M059J (cell line): ENCODE results near the gene STK11IP. TPM values are rescaled to one million over a fixed set of nuclear protein-coding genes. Genes with fewer than 3 reads are reported as not detected.
"Not testable (repeated sequence)": the region's sequence is repeated elsewhere in the genome, so short reads cannot be mapped to it uniquely, and the experiment has no call there.

ENCODE experiments used
- DNase-seq: peaks from one replicate; pipeline ENCODE4 v3.0.0-alpha.2; 2012; ENCODE audit warnings: low read depth
- total RNA-seq: library from RNA; depleted of rRNA; stranded (reverse); fragments of >200 nt; shearing (Covaris generic); gene quantifications from 2 replicates; pipeline ENCODE4 v1.2.3, GENCODE V29; 2014

The STK11IP gene
- total RNA-seq, 1 experiment from 2014 or later, result 6.7 TPM

GRCh38 chr2:219634951-219635751, 37.5 kb downstream of the STK11IP start:
- no peak for DNase-seq

DNA sequence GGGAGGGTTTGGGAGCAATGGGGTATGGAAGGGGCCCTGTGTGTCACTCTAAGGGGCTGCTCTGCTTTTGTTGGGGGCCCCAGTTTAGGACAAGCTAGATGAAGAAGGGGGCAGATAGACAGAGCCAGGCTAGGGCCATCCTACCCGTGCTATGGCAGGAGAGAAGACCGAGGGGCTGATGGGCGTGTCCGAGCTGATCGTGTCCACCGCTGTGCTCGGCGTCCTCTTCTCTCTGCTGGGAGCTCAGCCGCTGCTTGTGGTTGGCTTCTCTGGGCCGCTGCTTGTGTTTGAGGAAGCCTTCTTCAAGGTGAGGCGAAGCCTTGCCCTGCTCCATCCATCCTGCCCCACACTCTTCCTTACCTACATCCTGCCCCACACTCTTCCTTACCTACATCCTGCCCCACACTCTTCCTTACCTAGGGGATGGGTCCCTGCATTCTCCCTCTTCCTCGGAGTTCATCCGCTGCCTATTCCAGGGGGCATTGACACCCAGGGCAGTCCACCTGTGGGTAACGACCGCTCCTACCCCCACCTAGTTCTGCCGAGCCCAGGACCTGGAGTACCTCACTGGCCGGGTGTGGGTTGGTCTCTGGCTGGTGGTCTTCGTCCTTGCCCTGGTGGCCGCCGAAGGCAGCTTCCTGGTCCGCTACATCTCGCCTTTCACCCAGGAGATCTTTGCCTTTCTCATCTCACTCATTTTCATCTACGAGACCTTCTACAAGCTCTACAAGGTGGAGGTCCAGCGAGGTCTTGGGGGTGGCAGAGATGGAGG, 38.7 kb downstream of the STK11IP start:
- no peak for DNase-seq

- DNase-seq, result no peak
Observed at GRCh38 chr2:219636941-219637841, 39.5 kb downstream of the STK11IP start.

DNA sequence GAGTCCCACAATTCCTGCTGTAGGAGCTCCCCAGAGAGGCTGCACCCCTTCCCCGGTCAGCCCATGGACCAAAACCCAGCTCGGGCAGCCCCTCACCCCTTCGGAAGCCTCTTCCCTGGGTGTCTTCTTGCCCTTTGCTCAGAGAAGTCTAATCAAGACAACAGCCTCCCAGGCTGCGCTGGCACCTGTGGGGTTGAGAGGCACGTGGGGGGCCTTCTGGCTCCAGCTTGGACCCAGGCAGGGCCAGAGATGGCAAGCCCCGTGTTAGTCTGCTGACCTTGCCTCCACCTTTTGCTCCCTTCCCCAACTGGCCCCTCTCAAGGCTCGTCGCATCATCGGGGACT, 40.2 kb downstream of the STK11IP start:
- DNase-seq, result no peak

- DNase-seq, result no peak
Observed at GRCh38 chr2:219638217-219638947, 40.7 kb downstream of the STK11IP start.

DNA sequence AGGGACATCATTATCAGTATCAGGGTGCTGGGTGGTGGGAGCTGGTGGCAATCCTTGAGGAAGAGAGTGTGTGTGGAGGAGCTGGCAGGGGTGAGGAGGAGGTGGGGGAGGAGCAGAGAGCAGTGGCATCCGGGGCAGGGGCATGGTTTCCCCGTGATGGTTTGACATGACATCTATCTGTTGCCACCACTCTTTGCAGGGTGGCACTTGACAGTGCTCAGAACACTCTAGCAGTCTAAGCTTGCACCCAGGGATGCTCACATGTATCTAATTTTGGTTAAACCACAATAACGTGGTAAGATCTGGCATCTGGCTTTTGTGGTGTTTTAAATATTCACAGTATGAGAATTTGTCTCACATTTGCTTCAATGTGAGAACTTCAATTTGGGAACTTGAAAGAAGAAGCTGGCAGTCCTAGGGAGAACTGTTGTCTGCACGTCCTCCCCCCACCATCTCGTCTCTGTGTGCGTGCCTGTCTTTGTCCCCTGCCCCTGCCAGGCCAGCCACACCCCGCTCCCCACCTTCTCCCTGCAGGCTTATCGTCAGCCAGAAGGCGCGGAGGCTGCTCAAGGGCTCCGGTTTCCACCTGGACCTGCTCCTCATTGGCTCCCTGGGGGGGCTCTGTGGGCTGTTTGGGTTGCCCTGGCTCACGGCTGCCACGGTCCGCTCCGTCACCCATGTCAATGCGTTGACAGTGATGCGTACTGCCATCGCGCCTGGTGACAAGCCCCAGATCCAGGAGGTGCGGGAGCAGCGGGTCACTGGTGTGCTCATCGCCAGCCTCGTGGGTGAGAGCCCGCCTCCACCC, 41.5 kb downstream of the STK11IP start:
- DNase-seq, result no peak

DNA sequence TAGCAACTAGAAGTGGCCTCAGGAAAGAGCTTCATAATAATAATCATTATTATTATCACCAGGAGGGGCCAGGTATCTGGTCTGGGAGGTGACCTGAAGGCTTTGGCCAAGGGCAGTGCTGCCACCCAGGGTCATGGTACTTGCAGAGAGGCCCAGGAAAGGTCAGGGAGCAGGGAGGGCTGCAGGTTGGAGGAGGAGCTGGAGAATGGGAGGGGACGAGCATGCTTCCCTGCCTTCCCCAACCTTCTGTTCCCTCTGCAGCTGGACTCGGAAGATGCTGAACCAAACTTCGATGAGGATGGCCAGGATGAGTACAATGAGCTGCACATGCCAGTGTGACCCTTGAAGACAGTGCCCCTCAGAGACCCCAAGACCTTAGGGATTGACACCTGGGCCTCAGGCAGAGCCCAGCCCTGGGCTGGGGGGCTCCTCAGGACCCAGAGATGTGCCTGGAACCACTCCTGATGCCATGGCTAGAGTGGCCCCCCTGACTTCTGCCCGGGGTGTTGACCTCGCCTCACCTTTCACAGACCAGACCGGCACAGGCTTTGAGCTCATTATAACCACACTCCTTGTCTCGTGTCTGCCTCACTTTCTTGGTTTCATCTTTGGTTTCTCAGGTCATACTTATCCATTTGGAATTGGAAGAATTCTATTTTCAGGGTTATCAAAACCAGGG, 43.9 kb downstream of the STK11IP start:
- DNase-seq, result no peak

- DNase-seq, result no peak
Observed at GRCh38 chr2:219642069-219642454, 44.4 kb downstream of the STK11IP start.

DNA sequence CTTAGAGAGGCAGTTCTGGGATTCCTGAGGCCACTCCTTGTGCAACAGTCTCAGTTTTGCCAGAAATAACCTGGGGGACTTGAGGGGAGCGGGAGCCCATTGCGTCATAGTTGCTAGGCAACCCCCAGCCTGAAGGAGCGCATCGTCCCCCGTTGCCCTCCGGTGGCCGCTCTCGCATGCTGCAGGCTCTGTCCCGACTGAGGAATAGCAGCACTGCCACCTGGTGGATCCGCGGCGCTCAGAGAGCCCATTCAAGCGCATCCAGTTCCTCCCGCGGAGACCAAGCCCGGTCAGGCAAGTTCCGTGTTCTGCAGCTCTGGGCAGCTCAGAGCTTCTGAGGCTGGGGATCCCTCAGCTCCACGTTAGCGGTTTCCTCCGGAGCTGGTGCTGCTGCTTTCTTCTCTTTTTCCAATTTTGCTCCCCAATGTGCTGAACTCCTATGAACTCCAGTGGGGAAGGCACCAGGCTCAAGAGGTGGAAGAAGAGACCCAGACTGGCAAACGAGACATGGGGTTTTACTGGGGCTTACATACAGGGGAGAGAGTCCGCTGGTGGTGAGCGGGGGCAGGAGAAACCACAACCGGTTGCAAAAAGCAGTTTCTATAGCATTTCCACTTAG, 44.9 kb downstream of the STK11IP start:
- peak; percentile 89 for DNase-seq

DNA sequence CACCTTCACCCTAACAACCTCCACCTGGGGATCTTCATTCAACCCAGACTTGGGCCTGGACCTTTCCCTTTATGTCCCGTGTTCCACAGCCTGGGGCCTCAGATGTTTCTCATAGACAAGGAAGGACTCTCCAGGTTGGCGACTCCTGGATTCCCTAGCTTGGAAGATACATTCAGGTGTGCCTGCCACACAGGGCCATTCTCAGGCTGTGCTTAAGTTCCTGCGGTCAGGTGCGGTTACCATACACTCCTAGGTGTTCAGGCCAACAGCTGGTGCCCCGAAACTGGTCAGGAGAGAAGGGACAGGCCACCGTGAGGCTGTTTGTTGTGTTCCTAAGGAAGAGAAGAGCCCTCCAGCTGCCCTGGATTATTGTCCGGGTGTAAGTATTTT, 45.4 kb downstream of the STK11IP start:
- DNase-seq, result no peak

GRCh38 chr2:219643788-219644398, 46.2 kb downstream of the STK11IP start:
- no peak for DNase-seq

DNA sequence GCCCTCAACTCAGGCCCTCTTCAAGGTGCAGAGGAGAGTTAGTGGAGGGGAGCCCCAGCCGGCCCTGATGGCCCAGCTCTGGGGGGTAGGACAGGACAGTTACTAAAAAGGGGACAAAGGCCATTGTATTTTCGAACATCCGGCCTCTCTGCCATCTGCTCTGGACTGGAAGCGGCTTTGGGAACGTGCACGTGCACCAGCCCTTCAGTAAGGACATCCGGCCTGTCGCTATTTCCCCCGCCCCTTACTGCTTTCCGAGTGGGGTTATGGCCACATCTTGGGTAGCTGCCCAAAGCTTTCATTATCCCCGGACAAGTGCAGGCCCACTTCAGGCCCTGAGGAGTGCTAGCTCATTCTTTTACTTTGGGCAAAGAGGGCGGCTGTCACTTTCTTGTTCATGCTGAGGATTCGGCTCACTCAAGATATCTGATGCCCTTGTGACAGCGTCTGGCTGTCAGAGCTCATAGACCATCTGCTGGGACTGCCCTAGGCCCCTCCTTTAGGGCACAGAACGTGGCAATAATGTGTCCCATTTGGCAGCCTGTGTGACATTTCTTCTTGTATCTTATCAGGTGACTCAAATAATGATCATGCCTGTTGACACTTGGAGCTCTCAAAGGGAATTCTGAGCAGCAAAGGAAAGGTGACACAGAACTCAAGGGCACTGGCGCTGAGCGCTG, 47.3 kb downstream of the STK11IP start:
- DNase-seq, result no peak

- peak; percentile 86 for DNase-seq
Observed at GRCh38 chr2:219645631-219646527, 48.2 kb downstream of the STK11IP start.

DNA sequence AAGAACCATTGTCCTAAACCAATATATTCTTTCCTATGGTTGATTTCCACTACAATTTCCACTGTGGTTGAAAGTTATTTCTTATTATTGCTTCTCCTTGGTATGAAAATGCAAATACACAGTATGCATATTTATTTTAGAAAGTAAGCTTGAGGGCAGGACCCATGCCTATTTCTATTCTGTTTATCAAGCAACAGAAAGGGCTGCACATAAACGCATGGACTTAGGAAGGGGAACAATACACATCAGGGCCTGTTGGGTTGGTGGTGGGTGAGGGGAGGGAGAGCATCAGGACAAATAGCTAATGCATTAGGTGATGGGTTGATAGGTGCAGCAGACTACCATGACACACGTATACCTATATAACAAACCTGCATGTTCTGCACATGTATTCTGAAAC, 50.5 kb downstream of the STK11IP start:
- no peak for DNase-seq

DNA sequence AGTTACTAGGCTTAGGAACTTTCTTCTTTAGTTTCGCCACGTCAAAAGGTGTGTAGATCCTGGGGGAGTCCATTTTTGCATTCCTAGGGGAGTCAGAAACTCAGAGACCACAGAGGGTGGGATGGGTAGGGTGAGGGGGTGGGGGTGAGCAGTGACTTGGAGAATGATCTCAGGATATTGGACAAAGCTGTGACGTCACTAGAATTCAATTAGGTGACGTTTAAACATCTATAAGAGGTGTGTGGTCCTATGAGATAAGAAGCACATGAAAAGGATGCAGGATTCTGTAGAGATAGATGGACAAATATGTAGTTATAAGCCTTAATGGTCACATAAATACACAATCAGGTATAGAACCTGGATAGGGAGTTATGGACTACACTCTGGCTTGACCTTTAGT, 51.3 kb downstream of the STK11IP start:
- no peak for DNase-seq

GRCh38 chr2:219650426-219651248, 53.0 kb downstream of the STK11IP start:
- DNase-seq, result no peak

- DNase-seq, result not testable (repeated sequence)
Observed at GRCh38 chr2:219651656-219652055, 54.0 kb downstream of the STK11IP start.
